Inflammatory macrophage treated with lipopolysaccharide for 1 hour (primary cell): ENCODE data around the gene UBALD1.

Experiments
- DNase-seq, 2 donors: peaks; one replicate each; pipeline ENCODE4 v3.0.0-alpha.2; 2020 to 2022

UBALD1 gene

GRCh38 chr16:4641895-4642294 lies 27.2 kb upstream of the UBALD1 start:
- peak; percentile 14 to 26 for DNase-seq

- DNase-seq = no peak
These were observed 26.6 kb upstream of the UBALD1 start for GRCh38 chr16:4641306-4641687.

GRCh38 chr16:4640572-4641305 lies 26.1 kb upstream of the UBALD1 start:
- DNase-seq = no peak

- no peak for DNase-seq
These were observed 25.3 kb upstream of the UBALD1 start for GRCh38 chr16:4639899-4640509.

- no peak for DNase-seq
These were observed 22.9 kb upstream of the UBALD1 start for GRCh38 chr16:4637501-4638166.

- DNase-seq = no peak
These were observed 21.5 kb upstream of the UBALD1 start for GRCh38 chr16:4636196-4636595.

- no peak for DNase-seq
These were observed 20.1 kb upstream of the UBALD1 start for GRCh38 chr16:4634768-4635167.

GRCh38 chr16:4633910-4634635 lies 19.4 kb upstream of the UBALD1 start:
- DNase-seq = no peak

GRCh38 chr16:4631444-4631843 lies 16.8 kb upstream of the UBALD1 start:
- no peak for DNase-seq

GRCh38 chr16:4628283-4628682 lies 13.6 kb upstream of the UBALD1 start:
- no peak for DNase-seq

GRCh38 chr16:4626396-4626795 lies 11.7 kb upstream of the UBALD1 start:
- no peak for DNase-seq

GRCh38 chr16:4625560-4626159 lies 11.0 kb upstream of the UBALD1 start:
- no peak for DNase-seq

GRCh38 chr16:4624827-4625559 lies 10.3 kb upstream of the UBALD1 start:
- DNase-seq = peak; percentile 95 to 97

GRCh38 chr16:4624015-4624826 lies 9.5 kb upstream of the UBALD1 start, which contains the start of gene MGRN1:
Gene MGRN1 (plus strand): TSS chr16:4624826. CDS start chr16:4624961, 135 bp downstream.
- DNase-seq = peak; percentile 95 to 96

GRCh38 chr16:4623593-4623992 lies 8.9 kb upstream of the UBALD1 start:
- DNase-seq = peak; percentile 61 to 69

GRCh38 chr16:4618645-4619418 lies 4.1 kb upstream of the UBALD1 start:
- no peak for DNase-seq

GRCh38 chr16:4617880-4618279 lies 3.2 kb upstream of the UBALD1 start:
- no peak for DNase-seq

GRCh38 chr16:4616047-4616811 lies 1.5 kb upstream of the UBALD1 start:
- peak; percentile 99 to 100 for DNase-seq

- DNase-seq = no peak
These were observed 827 bp upstream of the UBALD1 start for GRCh38 chr16:4615384-4616046.
